ENCODE measurements around the gene GNG2.

Gene GNG2

GRCh38 chr14:52000019-52000582 lies 139.7 kb downstream of the GNG2 start:
- no peak for DNase-seq

GRCh38 chr14:52000696-52001095 lies 140.3 kb downstream of the GNG2 start:
- DNase-seq: no peak

GRCh38 chr14:52002542-52002941 lies 142.1 kb downstream of the GNG2 start:
- no peak for DNase-seq

GRCh38 chr14:52003324-52003723 lies 142.9 kb downstream of the GNG2 start:
- no peak for DNase-seq

GRCh38 chr14:52005625-52006024 lies 145.2 kb downstream of the GNG2 start:
- DNase-seq: no peak

GRCh38 chr14:52006361-52006760 lies 145.9 kb downstream of the GNG2 start:
- DNase-seq: no peak

- no peak for DNase-seq
These were observed 146.8 kb downstream of the GNG2 start for GRCh38 chr14:52007211-52007610.

GRCh38 chr14:52007637-52008036 lies 147.2 kb downstream of the GNG2 start:
- no peak for DNase-seq

- DNase-seq: no peak
These were observed 147.7 kb downstream of the GNG2 start for GRCh38 chr14:52008136-52008535.

- DNase-seq: no peak
These were observed 149.8 kb downstream of the GNG2 start for GRCh38 chr14:52010173-52010693.

GRCh38 chr14:52011523-52011922 lies 151.1 kb downstream of the GNG2 start:
- no peak for DNase-seq

GRCh38 chr14:52012635-52013034 lies 152.2 kb downstream of the GNG2 start:
- no peak for DNase-seq

- DNase-seq: no peak
These were observed 153.7 kb downstream of the GNG2 start for GRCh38 chr14:52013984-52014600.

- no peak for DNase-seq
These were observed 154.3 kb downstream of the GNG2 start for GRCh38 chr14:52014601-52015267.

GRCh38 chr14:52015411-52016030 lies 155.1 kb downstream of the GNG2 start:
- no peak for DNase-seq

- DNase-seq: no peak
These were observed 157.8 kb downstream of the GNG2 start for GRCh38 chr14:52018252-52018651.

GRCh38 chr14:52018970-52019369 lies 158.6 kb downstream of the GNG2 start:
- DNase-seq: no peak

Measured in CD4-positive, alpha-beta T cell treated with Interleukin-12 subunit alpha and Interleukin-12 subunit beta, for 1 hour (primary cell).